IMR-90 (cell line): ENCODE data around the gene ZNF311. TPM values are rescaled to one million over a fixed set of nuclear protein-coding genes. Genes with fewer than 3 reads are reported as not detected.

Experiments
- ATAC-seq: fragments of 200-7000 bp; cut with Tn5 transposase; 2 replicates; pipeline ENCODE4 v1.9.1; 2020; ENCODE audit warnings: low read depth, mild to moderate bottlenecking, moderate library complexity
- BruUV-seq: library from RNA; stranded (reverse); fragments of 400-500 nt; replicated peaks from 2 replicates; lab custom pipeline; 2021; lab: Mats Ljungman, UMichigan
- CTCF ChIA-PET: fragments of 300-600 bp; formaldehyde crosslinking; extraction: SDS; loops from one replicate; lab custom pipeline; 2021; ENCODE audit warnings: antibody characterized with exemption; lab: Yijun Ruan, JAX
- POLR2A ChIA-PET: fragments of 300-600 bp; sonication (Branson Sonifier 250); formaldehyde crosslinking; loops from one replicate; lab custom pipeline; 2022; ENCODE audit warnings: antibody characterized with exemption; ENCODE audit not compliant: unreplicated experiment; lab: Charles Lee
- DNase-seq: peaks from one replicate; pipeline ENCODE4 v3.0.0; 2013
- H2AFZ ChIP-seq: replicated peaks from 2 replicates; pipeline ENCODE3; 2013; ENCODE audit warnings: low read length, mild to moderate bottlenecking; ENCODE audit not compliant: poor library complexity
- H2AK5ac ChIP-seq: 2 replicates; pipeline ENCODE4 v1.6.1; 2013; ENCODE audit warnings: low read depth, low read length, inconsistent platforms
- H2AK9ac ChIP-seq: replicated peaks from 2 replicates; pipeline ENCODE3; 2013; ENCODE audit warnings: mild to moderate bottlenecking, low read depth, low read length, moderate library complexity; ENCODE audit not compliant: poor library complexity
- H2BK120ac ChIP-seq: 2 replicates; pipeline ENCODE4 v1.6.1; 2013; ENCODE audit warnings: low read depth, low read length, inconsistent platforms
- H2BK15ac ChIP-seq: 3 replicates; pipeline ENCODE4 v1.6.1; 2013; ENCODE audit warnings: low read depth, low read length, inconsistent platforms
- H2BK20ac ChIP-seq: 2 replicates; pipeline ENCODE4 v1.6.1; 2013; ENCODE audit warnings: low read depth, mild to moderate bottlenecking, inconsistent platforms, low read length, moderate library complexity
- H2BK5ac ChIP-seq: 2 replicates; pipeline ENCODE4 v1.6.1; 2013; ENCODE audit warnings: mild to moderate bottlenecking, low read depth, low read length, inconsistent platforms; ENCODE audit not compliant: poor library complexity, severe bottlenecking
- H3K14ac ChIP-seq: replicated peaks from 2 replicates; pipeline ENCODE4 v1.6.1; 2013; ENCODE audit warnings: low read depth, low read length, inconsistent platforms
- H3K18ac ChIP-seq: 2 replicates; pipeline ENCODE4 v1.6.1; 2013; ENCODE audit warnings: low read depth, low read length, control low read depth
- H3K23ac ChIP-seq: 2 replicates; pipeline ENCODE4 v1.6.1; 2013; ENCODE audit warnings: low read depth, low read length, inconsistent platforms
- H3K27ac ChIP-seq: 2 replicates; pipeline ENCODE4 v1.5.1; 2013; ENCODE audit warnings: mild to moderate bottlenecking, control low read depth, low read length; ENCODE audit not compliant: insufficient read depth
- H3K27me3 ChIP-seq: 2 replicates; pipeline ENCODE4 v1.6.1; 2013; ENCODE audit warnings: low read length; ENCODE audit not compliant: control insufficient read depth, insufficient read depth
- H3K36me3 ChIP-seq: 2 replicates; pipeline ENCODE4 v1.6.1; 2013; ENCODE audit warnings: low read length, mixed read lengths; ENCODE audit not compliant: control insufficient read depth, insufficient read depth
- H3K4ac ChIP-seq: 2 replicates; pipeline ENCODE4 v1.6.1; 2013; ENCODE audit warnings: low read depth, low read length, inconsistent platforms
- H3K4me1 ChIP-seq: 2 replicates; pipeline ENCODE4 v1.6.1; 2013; ENCODE audit warnings: low read length, mixed read lengths; ENCODE audit not compliant: control insufficient read depth, insufficient read depth
- H3K4me2 ChIP-seq: 2 replicates; pipeline ENCODE4 v1.6.1; 2013; ENCODE audit warnings: low read depth, mild to moderate bottlenecking, control low read depth, low read length, moderate library complexity
- H3K4me3 ChIP-seq: 2 replicates; pipeline ENCODE4 v1.5.1; 2013; ENCODE audit warnings: low read depth, mild to moderate bottlenecking, control low read depth, low read length, moderate library complexity; ENCODE audit not compliant: insufficient read depth
- H3K56ac ChIP-seq: 2 replicates; pipeline ENCODE4 v1.6.1; 2013; ENCODE audit warnings: low read length, inconsistent platforms; ENCODE audit not compliant: insufficient read depth; ENCODE audit errors: extremely low read depth
- H3K79me1 ChIP-seq, 2 experiments: 2 replicates each; pipeline ENCODE4 v1.6.1; 2013; ENCODE audit warnings: low read length in 2 of 2, inconsistent platforms in 1 of 2, low read depth in 1 of 2
- H3K9ac ChIP-seq: 2 replicates; pipeline ENCODE4 v1.6.1; 2013; ENCODE audit warnings: low read depth, low read length, control low read depth
- H3K9me1 ChIP-seq: 2 replicates; pipeline ENCODE4 v1.6.1; 2013; ENCODE audit warnings: low read length, inconsistent platforms; ENCODE audit not compliant: insufficient read depth
- H3K9me3 ChIP-seq: 2 replicates; pipeline ENCODE4 v1.6.1; 2013; ENCODE audit warnings: low read length; ENCODE audit not compliant: control insufficient read depth, insufficient read depth
- H4K20me1 ChIP-seq: 2 replicates; pipeline ENCODE4 v1.6.1; 2013; ENCODE audit warnings: low read length, inconsistent platforms; ENCODE audit not compliant: insufficient read depth
- H4K5ac ChIP-seq: 2 replicates; pipeline ENCODE4 v1.6.1; 2013; ENCODE audit warnings: mild to moderate bottlenecking, low read depth, low read length, control low read depth
- H4K8ac ChIP-seq, 2 experiments: 2 replicates each; pipeline ENCODE4 v1.6.1; 2013; ENCODE audit warnings: low read depth in 2 of 2, low read length in 2 of 2, control low read depth in 1 of 2, inconsistent platforms in 1 of 2
- H4K91ac ChIP-seq: 2 replicates; pipeline ENCODE4 v1.6.1; 2013; ENCODE audit warnings: low read depth, low read length, inconsistent platforms; ENCODE audit not compliant: insufficient read depth
- BHLHE40 ChIP-seq: fragments of 150-350 bp; IDR thresholded peaks from 2 replicates; pipeline ENCODE4 v1.6.1; 2016; ENCODE audit warnings: mild to moderate bottlenecking, low read depth, low read length
- CEBPB ChIP-seq: IDR thresholded peaks from 2 replicates; pipeline ENCODE4 v1.6.1; 2012; ENCODE audit warnings: low read depth, low read length, improper control_type of control experiment
- FOS ChIP-seq: fragments of 150-350 bp; IDR thresholded peaks from 2 replicates; pipeline ENCODE4 v1.6.1; 2016; ENCODE audit warnings: low read depth, low read length
- MAZ ChIP-seq: IDR thresholded peaks from 2 replicates; pipeline ENCODE4 v1.6.1; 2012; ENCODE audit warnings: low read depth, mild to moderate bottlenecking, low read length, improper control_type of control experiment, moderate library complexity, borderline replicate concordance
- POLR2A ChIP-seq: IDR thresholded peaks from 2 replicates; pipeline ENCODE4 v1.6.1; 2012; ENCODE audit warnings: mild to moderate bottlenecking, low read depth, low read length
- RCOR1 ChIP-seq: IDR thresholded peaks from 2 replicates; pipeline ENCODE4 v1.6.1; 2012; ENCODE audit warnings: mild to moderate bottlenecking, low read length, improper control_type of control experiment; ENCODE audit not compliant: insufficient replicate concordance
- RFX5 ChIP-seq: IDR thresholded peaks from 2 replicates; pipeline ENCODE4 v1.8.0; 2012; ENCODE audit warnings: low read depth, mild to moderate bottlenecking, low read length, moderate library complexity
- WGBS, 2 experiments: methylation state at CpG; one replicate each; pipeline versions ENCODE4 v1.1.5 to v1.1.7; 2013; ENCODE audit warnings: missing lambda C conversion rate in 2 of 2; ENCODE audit not compliant: insufficient read length in 1 of 2; ENCODE audit errors: extremely low coverage in 2 of 2; 5-methylcytosine and 5-hydroxymethylcytosine counted together
- dilution Hi-C: fragments of 300-500 bp; cut with HindIII; formaldehyde crosslinking; loops from one replicate; pipeline ENCODE4 v1.14.3; 2018; ENCODE audit warnings: low sequenced_read_pairs; ENCODE audit not compliant: unreplicated experiment
- in situ Hi-C: fragments of 300-500 bp; cut with MboI; formaldehyde crosslinking; loops from 3 replicates; pipeline ENCODE4 v1.14.3; 2019; ENCODE audit warnings: low sequenced_read_pairs, inconsistent platforms, mixed read lengths
- intact Hi-C: fragments of 100-400 bp; cut with micrococcal nuclease; formaldehyde crosslinking; loops from 2 replicates; pipeline ENCODE4 v1.10.0; 2022
- polyA plus RNA-seq, 3 experiments: library from polyadenylated mRNA; depleted of rRNA; stranded (reverse); fragments of >200 nt; gene quantifications; 2 replicates each; pipeline ENCODE4 v1.2.3, GENCODE V29; 2012; ENCODE audit warnings: low replicate concordance in 1 of 3
- total RNA-seq: library from RNA; depleted of rRNA; stranded (reverse); fragments of >200 nt; gene quantifications from 2 replicates; pipeline ENCODE4 v1.2.3, GENCODE V29; 2012
- TF ChIP-seq, protein P1 (sequence below): conservative IDR thresholded peaks from 2 replicates; pipeline ENCODE4 v1.5.1; 2012; ENCODE audit warnings: mild to moderate bottlenecking, low read depth, low read length, improper control_type of control experiment
- TF ChIP-seq, protein P2 (sequence below): fragments of 150-350 bp; IDR thresholded peaks from 2 replicates; pipeline ENCODE4 v1.6.1; 2017; ENCODE audit warnings: mild to moderate bottlenecking, antibody characterized with exemption, low read length, low read depth

Gene ZNF311
- total and polyA plus RNA-seq, 2 of the 4 experiments (the other 2 are of a cell fraction), result 0.34 to 0.36 TPM

GRCh38 chr6:28969129-28969528 lies 36.0 kb downstream of the ZNF311 start:
- Histone ChIP-seq H3K9ac (no peak overlapping the region), H4K8ac (no peak overlapping the region), H3K79me1 (no peaks in the 10 kb centered on the region), H4K5ac (no peak overlapping the region), H2BK15ac (no peak overlapping the region), H3K4me2 (no peak overlapping the region), H3K23ac (no peak overlapping the region), H3K18ac (no peak overlapping the region), H2BK5ac (no peak overlapping the region), H2BK20ac (no peak overlapping the region), H3K9me3 (peaks cover 4% of the 10 kb centered on the region; the same call in 1 of the 2 replicates), H3K27me3 (no peaks in the 10 kb centered on the region), H3K4me3 (no peak overlapping the region), H3K9me1 (no peaks in the 10 kb centered on the region), H2AK9ac (no peak overlapping the region), H4K91ac (no peak overlapping the region), H2AFZ (no peak overlapping the region), H4K20me1 (no peaks in the 10 kb centered on the region), H3K36me3 (no peaks in the 10 kb centered on the region), H3K27ac (no peak overlapping the region), H3K56ac (no peak overlapping the region), H2BK120ac (no peak overlapping the region), H3K4ac (no peak overlapping the region), H2AK5ac (no peak overlapping the region), H3K14ac (no peak overlapping the region), H3K4me1 (no peaks in the 10 kb centered on the region)
- DNase-seq (no peak), ATAC-seq (no peak)
- no TSS peak for BruUV-seq
- ChIA-PET CTCF (no interaction called here), POLR2A (no interaction called here)
- WGBS, 2 experiments, result 66% methylated on average over 5 of the region's 15 CpGs; no CpG with 5 or more reads in 1 of the 2 experiments
- dilution Hi-C loops, result no loop called here
- TF ChIP-seq, protein P1, sequence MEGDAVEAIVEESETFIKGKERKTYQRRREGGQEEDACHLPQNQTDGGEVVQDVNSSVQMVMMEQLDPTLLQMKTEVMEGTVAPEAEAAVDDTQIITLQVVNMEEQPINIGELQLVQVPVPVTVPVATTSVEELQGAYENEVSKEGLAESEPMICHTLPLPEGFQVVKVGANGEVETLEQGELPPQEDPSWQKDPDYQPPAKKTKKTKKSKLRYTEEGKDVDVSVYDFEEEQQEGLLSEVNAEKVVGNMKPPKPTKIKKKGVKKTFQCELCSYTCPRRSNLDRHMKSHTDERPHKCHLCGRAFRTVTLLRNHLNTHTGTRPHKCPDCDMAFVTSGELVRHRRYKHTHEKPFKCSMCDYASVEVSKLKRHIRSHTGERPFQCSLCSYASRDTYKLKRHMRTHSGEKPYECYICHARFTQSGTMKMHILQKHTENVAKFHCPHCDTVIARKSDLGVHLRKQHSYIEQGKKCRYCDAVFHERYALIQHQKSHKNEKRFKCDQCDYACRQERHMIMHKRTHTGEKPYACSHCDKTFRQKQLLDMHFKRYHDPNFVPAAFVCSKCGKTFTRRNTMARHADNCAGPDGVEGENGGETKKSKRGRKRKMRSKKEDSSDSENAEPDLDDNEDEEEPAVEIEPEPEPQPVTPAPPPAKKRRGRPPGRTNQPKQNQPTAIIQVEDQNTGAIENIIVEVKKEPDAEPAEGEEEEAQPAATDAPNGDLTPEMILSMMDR, result no peak
- TF ChIP-seq FOS (no peak), BHLHE40 (no peak), RCOR1 (no peak), POLR2A (no peak), RFX5 (no peak), MAZ (no peak), CEBPB (no peak)
- TF ChIP-seq, protein P2, sequence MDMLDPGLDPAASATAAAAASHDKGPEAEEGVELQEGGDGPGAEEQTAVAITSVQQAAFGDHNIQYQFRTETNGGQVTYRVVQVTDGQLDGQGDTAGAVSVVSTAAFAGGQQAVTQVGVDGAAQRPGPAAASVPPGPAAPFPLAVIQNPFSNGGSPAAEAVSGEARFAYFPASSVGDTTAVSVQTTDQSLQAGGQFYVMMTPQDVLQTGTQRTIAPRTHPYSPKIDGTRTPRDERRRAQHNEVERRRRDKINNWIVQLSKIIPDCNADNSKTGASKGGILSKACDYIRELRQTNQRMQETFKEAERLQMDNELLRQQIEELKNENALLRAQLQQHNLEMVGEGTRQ, result no peak
- intact Hi-C loops, result no loop called here
- in situ Hi-C loops, result no loop called here
